HG03097 (cell line): Measurements from ENCODE around the gene FFAR1.

Source experiments
- ATAC-seq: cut with Tn5 transposase; IDR thresholded peaks from one replicate; pipeline ENCODE4 v1.9.1; 2021; ENCODE audit not compliant: unreplicated experiment, low FRiP score

The FFAR1 gene

GRCh38 chr19:35347171-35347929 lies at the start of gene FFAR1:
Gene FFAR1, plus strand, starts transcription at chr19:35347902. Its CDS starts 3,650 bp downstream, at chr19:35351552.
- peak; percentile 55 for ATAC-seq

GRCh38 chr19:35297922-35298321 lies 49.8 kb upstream of the FFAR1 start:
- no peak for ATAC-seq

GRCh38 chr19:35298561-35298972 lies 49.1 kb upstream of the FFAR1 start:
- ATAC-seq = no peak

GRCh38 chr19:35299523-35300338 lies 48.0 kb upstream of the FFAR1 start:
- no peak for ATAC-seq

GRCh38 chr19:35300339-35300649 lies 47.4 kb upstream of the FFAR1 start:
- no peak for ATAC-seq

- no peak for ATAC-seq
Measured at GRCh38 chr19:35301961-35302360, 45.7 kb upstream of the FFAR1 start.

GRCh38 chr19:35302446-35302845 lies 45.3 kb upstream of the FFAR1 start:
- no peak for ATAC-seq

GRCh38 chr19:35303357-35303915 lies 44.3 kb upstream of the FFAR1 start:
- ATAC-seq = no peak

- no peak for ATAC-seq
Measured at GRCh38 chr19:35304036-35304435, 43.7 kb upstream of the FFAR1 start.

GRCh38 chr19:35305181-35305580 lies 42.5 kb upstream of the FFAR1 start:
- no peak for ATAC-seq

- ATAC-seq = no peak
Measured at GRCh38 chr19:35306473-35307246, 41.0 kb upstream of the FFAR1 start.

- no peak for ATAC-seq
Measured at GRCh38 chr19:35307931-35308330, 39.8 kb upstream of the FFAR1 start.

GRCh38 chr19:35308910-35309309 lies 38.8 kb upstream of the FFAR1 start:
- ATAC-seq = no peak

- ATAC-seq = no peak
Measured at GRCh38 chr19:35309481-35310279, 38.0 kb upstream of the FFAR1 start.

- ATAC-seq = no peak
Measured at GRCh38 chr19:35310331-35310730, 37.4 kb upstream of the FFAR1 start.

- ATAC-seq = no peak
Measured at GRCh38 chr19:35310811-35311465, 36.8 kb upstream of the FFAR1 start.

GRCh38 chr19:35311901-35312665 lies 35.6 kb upstream of the FFAR1 start:
- ATAC-seq = no peak

- no peak for ATAC-seq
Measured at GRCh38 chr19:35313587-35313986, 34.1 kb upstream of the FFAR1 start.

- ATAC-seq = no peak
Measured at GRCh38 chr19:35314031-35314430, 33.7 kb upstream of the FFAR1 start.
